DMS 273 (cell line): Measurements from ENCODE around the gene SEMA4A.
"Not testable (repeated sequence)": the region's sequence is repeated elsewhere in the genome, so short reads cannot be mapped to it uniquely, and the experiment has no call there.

Experiments
- DNase-seq: peaks from one replicate; lab custom pipeline; 2025; ENCODE audit not compliant: unreplicated experiment; lab: John Stamatoyannopoulos, UW

Gene SEMA4A

GRCh38 chr1:156191292-156191964 lies 38.0 kb downstream of the SEMA4A start:
- no peak for DNase-seq

- DNase-seq: no peak
These were observed 39.8 kb downstream of the SEMA4A start for GRCh38 chr1:156193208-156193487.

- peak; percentile 100 for DNase-seq
These were observed 40.3 kb downstream of the SEMA4A start, which contains the start of gene SLC25A44 for GRCh38 chr1:156193488-156194299. Gene SLC25A44, plus strand, starts transcription at chr1:156194104. Its CDS starts 5,744 bp downstream, at chr1:156199848.

GRCh38 chr1:156194300-156194652 lies 40.9 kb downstream of the SEMA4A start:
- DNase-seq: peak; percentile 58

GRCh38 chr1:156195853-156196252 lies 42.5 kb downstream of the SEMA4A start:
- no peak for DNase-seq

- no peak for DNase-seq
These were observed 43.1 kb downstream of the SEMA4A start for GRCh38 chr1:156196445-156196844.

GRCh38 chr1:156198831-156199349 lies 45.5 kb downstream of the SEMA4A start:
- no peak for DNase-seq

- no peak for DNase-seq
These were observed 46.7 kb downstream of the SEMA4A start for GRCh38 chr1:156200044-156200443.

- no peak for DNase-seq
These were observed 49.9 kb downstream of the SEMA4A start for GRCh38 chr1:156203331-156203730.

GRCh38 chr1:156204686-156205085 lies 51.3 kb downstream of the SEMA4A start:
- no peak for DNase-seq

GRCh38 chr1:156211243-156211642 lies 57.9 kb downstream of the SEMA4A start:
- no peak for DNase-seq

GRCh38 chr1:156212130-156212529 lies 58.7 kb downstream of the SEMA4A start:
- DNase-seq: no peak

- peak; percentile 99 for DNase-seq
These were observed 59.7 kb downstream of the SEMA4A start, which contains the start of gene PMF1 for GRCh38 chr1:156212833-156213643. Gene PMF1, plus strand, starts transcription at chr1:156213007. Its CDS starts 9 bp downstream, at chr1:156213016.

GRCh38 chr1:156213644-156213966 lies 60.2 kb downstream of the SEMA4A start:
- DNase-seq: no peak

- DNase-seq: no peak
These were observed 60.8 kb downstream of the SEMA4A start for GRCh38 chr1:156214024-156214748.

- not testable (repeated sequence) for DNase-seq
These were observed 63.1 kb downstream of the SEMA4A start for GRCh38 chr1:156216361-156217086.

- DNase-seq: no peak
These were observed 64.5 kb downstream of the SEMA4A start for GRCh38 chr1:156217871-156218270.

GRCh38 chr1:156220226-156220625 lies 66.8 kb downstream of the SEMA4A start:
- DNase-seq: no peak

GRCh38 chr1:156221986-156222692 lies 68.8 kb downstream of the SEMA4A start:
- no peak for DNase-seq

- DNase-seq: no peak
These were observed 72.3 kb downstream of the SEMA4A start for GRCh38 chr1:156225677-156226014.
